ENCODE results near the gene MMS22L. TPM values are rescaled to one million over a fixed set of nuclear protein-coding genes. Genes with fewer than 3 reads are reported as not detected.

MMS22L gene
- total and polyA plus RNA-seq, 12 donors = 0.52 to 5.1 (median 2.0) TPM

- 88 to 92% methylated on average over 4 of the region's 4 CpGs for WGBS, 2 donors
- H3K36me3 ChIP-seq = no peaks in the 10 kb centered on the region
- peaks cover 0 to 9% (median 0%) of the 10 kb centered on the region in 11 donors for H3K9me3 ChIP-seq
- H3K27ac ChIP-seq = no peak overlapping the region
- no peak for ATAC-seq
- no peak for DNase-seq
- no peak for TF ChIP-seq CTCF (IDR thresholded peaks at IDR 0.05)
- no peaks in the 10 kb centered on the region for H3K4me1 ChIP-seq
- H3K27me3 ChIP-seq = peaks cover 0 to 5% (median 0%) of the 10 kb centered on the region in 7 donors
- H3K4me3 ChIP-seq = no peak overlapping the region
- intact Hi-C loops (cut with DNase I) = no loop called here
Observed at GRCh38 chr6:97289332-97289731, 6.3 kb upstream of the MMS22L start.

GRCh38 chr6:97288188-97288587 is 5.2 kb upstream of the MMS22L start:
- H3K27ac ChIP-seq = no peak overlapping the region
- DNase-seq (no peak), ATAC-seq (no peak)
- no peaks in the 10 kb centered on the region for H3K36me3 ChIP-seq
- peaks cover 0 to 7% (median 0%) of the 10 kb centered on the region in 9 donors for H3K4me1 ChIP-seq
- no peak overlapping the region for H3K4me3 ChIP-seq
- no peak for TF ChIP-seq CTCF (IDR thresholded peaks at IDR 0.05)
- intact Hi-C loops (cut with DNase I) = no loop called here
- H3K27me3 ChIP-seq = peaks cover 0 to 5% (median 0%) of the 10 kb centered on the region in 7 donors
- peaks cover 0 to 9% (median 0%) of the 10 kb centered on the region in 11 donors for H3K9me3 ChIP-seq

- Histone ChIP-seq H3K36me3 (peaks cover 0 to 22% (median 0%) of the 10 kb centered on the region in 9 donors), H3K27ac (peak overlapping the region in 5 of 10 donors; percentile 53 to 85 (median 64)), H3K9me3 (no peaks in the 10 kb centered on the region), H3K4me3 (peak overlapping the region; percentile 73 to 99 (median 92)), H3K27me3 (no peaks in the 10 kb centered on the region), H3K4me1 (peaks cover 0 to 17% (median 9%) of the 10 kb centered on the region in 9 donors)
- ATAC-seq (no peak), DNase-seq (no peak)
- WGBS, 2 donors = 1 to 2% methylated on average over 13 of the region's 13 CpGs
- TF ChIP-seq CTCF (IDR thresholded peaks at IDR 0.05) = no peak
- intact Hi-C loops (cut with DNase I) = loop anchor here in 1 of 10 donors (5.0 kb wide), 1 partner anchor 760 kb away; the partner anchor contains the start of gene UFL1
Observed at GRCh38 chr6:97282238-97282725, 734 bp downstream of the MMS22L start.

GRCh38 chr6:97280766-97281165 is 2.2 kb downstream of the MMS22L start:
- intact Hi-C loops (cut with DNase I) = loop anchor here in 1 of 10 donors (5.0 kb wide), 1 partner anchor 758 kb away; the partner anchor contains the start of gene UFL1

More at GRCh38 chr6:97280766-97281165, 2.2 kb downstream of the MMS22L start:
- H3K36me3 ChIP-seq = peaks cover 0 to 37% (median 0%) of the 10 kb centered on the region in 9 donors
- DNase-seq (no peak), ATAC-seq (no peak)
- no peaks in the 10 kb centered on the region for H3K27me3 ChIP-seq
- TF ChIP-seq CTCF (IDR thresholded peaks at IDR 0.05) = no peak
- peaks cover 0 to 17% (median 9%) of the 10 kb centered on the region in 9 donors for H3K4me1 ChIP-seq
- WGBS, 2 donors = 92 to 94% methylated on average over 1 of the region's 1 CpG
- no peak overlapping the region for H3K27ac ChIP-seq
- no peaks in the 10 kb centered on the region for H3K9me3 ChIP-seq
- H3K4me3 ChIP-seq = no peak overlapping the region
